MV-4-11 (cell line): ENCODE measurements around the gene CSTB.

Experiments
- DNase-seq: peaks from one replicate; lab custom pipeline; 2025; lab: John Stamatoyannopoulos, UW

Gene CSTB

DNA sequence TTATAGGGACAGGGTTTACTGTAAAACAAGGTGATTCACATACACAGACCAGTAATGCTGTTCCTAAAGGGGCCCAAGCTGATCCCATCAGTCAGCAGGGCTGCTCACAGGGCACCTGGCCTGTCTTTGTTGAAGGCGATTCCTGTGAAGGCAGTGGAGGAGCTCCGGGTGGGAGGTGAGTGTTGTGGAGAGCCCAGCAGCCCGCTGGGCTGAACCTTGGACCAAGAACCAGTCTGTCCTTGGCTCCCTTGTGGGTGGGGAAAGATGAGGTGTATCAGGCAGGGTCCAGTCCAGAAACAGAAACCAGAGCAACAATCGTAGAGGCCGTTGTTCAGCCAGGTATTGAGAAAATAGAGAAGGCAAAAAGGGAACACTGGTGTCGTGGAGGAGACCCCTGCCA lies 44.6 kb downstream of the CSTB start:
- DNase-seq, result no peak

DNA sequence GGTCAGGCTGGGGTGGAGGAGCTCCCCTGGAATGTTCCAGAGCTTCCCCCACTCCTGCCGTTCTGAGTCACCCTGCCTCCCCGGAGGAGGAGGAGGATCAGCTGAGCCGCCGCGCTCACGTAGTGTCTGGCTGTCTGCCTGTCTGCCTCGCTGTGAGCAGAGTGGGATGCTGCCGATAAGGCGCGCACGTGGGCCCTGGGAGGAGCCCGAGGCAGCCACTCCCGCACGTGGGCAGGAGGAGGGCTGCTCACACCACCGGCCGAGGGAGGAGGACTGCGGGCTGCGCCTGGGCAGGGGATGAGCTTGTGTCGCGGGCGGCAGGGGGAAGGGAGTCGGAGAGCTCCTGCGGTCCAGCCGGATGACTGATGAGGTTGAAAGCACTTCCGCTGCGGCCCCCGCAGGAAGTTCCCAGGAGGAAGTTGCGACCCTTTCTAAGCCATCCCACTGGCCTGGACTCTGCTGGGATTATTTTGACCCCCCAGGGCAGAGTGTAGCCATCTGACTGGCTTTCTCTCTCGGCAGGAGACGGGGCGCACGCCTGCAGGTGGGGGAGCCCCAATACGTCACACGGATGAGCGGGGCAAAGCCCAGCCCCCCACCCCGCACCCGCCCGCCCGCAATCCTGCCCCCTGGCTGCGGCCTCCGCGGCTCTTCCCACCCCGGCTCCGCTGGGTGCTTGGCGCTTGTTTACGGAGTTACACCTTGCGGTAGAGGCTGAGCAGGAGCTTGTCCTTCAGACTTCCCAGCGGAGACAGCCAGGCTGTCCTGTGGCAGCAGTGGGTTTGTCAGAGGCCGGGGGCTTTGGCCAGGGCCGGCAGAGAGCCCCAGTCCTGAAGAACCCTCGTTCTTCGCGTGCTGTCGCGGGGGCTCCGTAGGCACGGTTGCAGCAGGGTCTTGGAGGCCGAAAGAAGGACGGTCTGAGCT lies 47.4 kb downstream of the CSTB start:
- DNase-seq, result peak; percentile 98

GRCh38 chr21:43728154-43728466 lies 48.0 kb downstream of the CSTB start:
- DNase-seq, result peak; percentile 80

- no peak for DNase-seq
Observed at GRCh38 chr21:43727519-43728153, 48.5 kb downstream of the CSTB start.

DNA sequence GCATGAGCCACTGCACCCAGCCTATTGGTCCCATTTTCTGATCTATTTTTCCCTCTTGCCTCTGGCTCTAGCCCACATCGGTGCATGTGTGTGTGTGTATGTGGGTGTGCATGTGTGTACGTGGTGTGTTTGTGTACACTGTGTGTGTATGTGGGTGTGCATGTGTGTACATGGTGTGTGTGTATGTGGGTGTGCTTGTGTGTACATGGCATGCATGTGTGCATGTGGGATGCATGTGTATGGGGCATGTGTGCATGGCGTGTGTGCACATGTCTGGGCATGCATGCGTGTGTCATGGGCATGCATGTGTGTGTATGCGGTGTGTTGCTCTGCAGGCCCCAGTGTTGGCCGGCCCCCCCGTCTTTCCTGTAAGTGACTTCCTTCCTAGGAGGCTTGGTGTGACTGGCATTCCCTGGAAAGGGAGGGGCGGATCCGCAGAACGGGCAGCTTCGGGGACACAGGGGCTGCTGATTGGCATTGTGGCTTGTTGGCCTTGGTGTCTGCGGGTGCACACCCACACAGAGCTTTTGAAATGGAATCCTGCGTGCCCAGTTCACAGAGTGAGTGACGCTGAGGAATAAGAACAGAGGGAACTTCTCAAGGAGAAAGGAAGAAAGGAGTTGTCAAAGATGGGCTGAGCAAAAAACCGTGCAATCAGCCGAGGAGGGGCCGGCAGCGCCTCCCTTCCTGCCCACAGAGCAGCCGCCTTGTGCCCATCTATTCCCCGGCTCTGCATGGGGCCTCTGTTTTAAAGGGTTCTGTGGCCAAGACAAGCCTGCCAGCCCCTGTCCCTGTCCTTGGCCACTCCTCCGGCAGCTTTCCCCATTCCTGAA lies 49.2 kb downstream of the CSTB start:
- DNase-seq, result no peak
